ENCODE results near the gene MRAP. TPM values are rescaled to one million over a fixed set of nuclear protein-coding genes. Genes with fewer than 3 reads are reported as not detected.
A peak's percentile ranks its signal among the peaks of the same experiment; 100 is the strongest.

The MRAP gene
- total RNA-seq, 4 donors from 2014 or later: 0.98 to 1.8 TPM; not detected in 2

GRCh38 chr21:32321480-32321879 is 22.8 kb downstream of the MRAP start:
- 93% methylated on average over 13 of the region's 13 CpGs for WGBS
- H3K36me3 ChIP-seq: peaks cover 100% of the 10 kb centered on the region
- no peaks in the 10 kb centered on the region for H3K27me3 ChIP-seq
- peak in 1 of 2 donors; percentile 34 for DNase-seq (ENCODE audit: low spot score in 2 of 2)
- no peaks in the 10 kb centered on the region for H3K9me3 ChIP-seq
- no peak overlapping the region for H3K4me3 ChIP-seq
- no peak for TF ChIP-seq EP300 (IDR thresholded peaks at IDR 0.05)
- no peak for TF ChIP-seq POLR2AphosphoS5 (IDR thresholded peaks at IDR 0.05)
- no peak for TF ChIP-seq POLR2A (IDR thresholded peaks at IDR 0.05)
- no peak for TF ChIP-seq CTCF (IDR thresholded peaks at IDR 0.05)
- no peaks in the 10 kb centered on the region for H3K4me1 ChIP-seq
- H3K27ac ChIP-seq: no peak overlapping the region

- peak in 1 of 2 donors; percentile 21 for DNase-seq (ENCODE audit: low spot score in 2 of 2)
- H3K36me3 ChIP-seq: peaks cover 98% of the 10 kb centered on the region
- no peak overlapping the region for H3K4me3 ChIP-seq
- H3K27me3 ChIP-seq: no peaks in the 10 kb centered on the region
- no peak for TF ChIP-seq CTCF (IDR thresholded peaks at IDR 0.05)
- no peak for TF ChIP-seq POLR2AphosphoS5 (IDR thresholded peaks at IDR 0.05)
- TF ChIP-seq POLR2A (IDR thresholded peaks at IDR 0.05): no peak
- TF ChIP-seq EP300 (IDR thresholded peaks at IDR 0.05): no peak
- no peaks in the 10 kb centered on the region for H3K4me1 ChIP-seq
- H3K27ac ChIP-seq: no peak overlapping the region
- 90% methylated on average over 12 of the region's 12 CpGs for WGBS
- H3K9me3 ChIP-seq: no peaks in the 10 kb centered on the region
These were observed 23.4 kb downstream of the MRAP start for GRCh38 chr21:32322103-32322502.

- H3K27me3 ChIP-seq: no peaks in the 10 kb centered on the region
- DNase-seq (ENCODE audit: low spot score in 2 of 2): peak in 1 of 2 donors; percentile 69
- no peak for TF ChIP-seq CTCF (IDR thresholded peaks at IDR 0.05)
- TF ChIP-seq POLR2AphosphoS5 (IDR thresholded peaks at IDR 0.05): no peak
- TF ChIP-seq POLR2A (IDR thresholded peaks at IDR 0.05): no peak
- TF ChIP-seq EP300 (IDR thresholded peaks at IDR 0.05): no peak
- no peak overlapping the region for H3K4me3 ChIP-seq
- H3K4me1 ChIP-seq: no peaks in the 10 kb centered on the region
- H3K9me3 ChIP-seq: no peaks in the 10 kb centered on the region
- no peak overlapping the region for H3K27ac ChIP-seq
- H3K36me3 ChIP-seq: peaks cover 92% of the 10 kb centered on the region
- 87% methylated on average over 9 of the region's 10 CpGs for WGBS
These were observed 24.0 kb downstream of the MRAP start for GRCh38 chr21:32322676-32323075.

- no peaks in the 10 kb centered on the region for H3K27me3 ChIP-seq
- H3K9me3 ChIP-seq: no peaks in the 10 kb centered on the region
- no peak overlapping the region for H3K27ac ChIP-seq
- peak in 1 of 2 donors; percentile 58 for DNase-seq (ENCODE audit: low spot score in 2 of 2)
- 94% methylated on average over 7 of the region's 8 CpGs for WGBS
- TF ChIP-seq POLR2AphosphoS5 (IDR thresholded peaks at IDR 0.05): no peak
- no peak overlapping the region for H3K4me3 ChIP-seq
- H3K36me3 ChIP-seq: peaks cover 84% of the 10 kb centered on the region
- peaks cover 13% of the 10 kb centered on the region for H3K4me1 ChIP-seq
These were observed 27.1 kb downstream of the MRAP start for GRCh38 chr21:32325706-32326105.

- H3K9me3 ChIP-seq: no peaks in the 10 kb centered on the region
- peaks cover 80% of the 10 kb centered on the region for H3K36me3 ChIP-seq
- no peak overlapping the region for H3K27ac ChIP-seq
- no peak for TF ChIP-seq EP300 (IDR thresholded peaks at IDR 0.05)
- DNase-seq (ENCODE audit: low spot score in 2 of 2): no peak
- 59% methylated on average over 3 of the region's 3 CpGs for WGBS
- H3K27me3 ChIP-seq: no peaks in the 10 kb centered on the region
- no peak overlapping the region for H3K4me3 ChIP-seq
- H3K4me1 ChIP-seq: peaks cover 13% of the 10 kb centered on the region
These were observed 29.9 kb downstream of the MRAP start for GRCh38 chr21:32328595-32328994.

DNA sequence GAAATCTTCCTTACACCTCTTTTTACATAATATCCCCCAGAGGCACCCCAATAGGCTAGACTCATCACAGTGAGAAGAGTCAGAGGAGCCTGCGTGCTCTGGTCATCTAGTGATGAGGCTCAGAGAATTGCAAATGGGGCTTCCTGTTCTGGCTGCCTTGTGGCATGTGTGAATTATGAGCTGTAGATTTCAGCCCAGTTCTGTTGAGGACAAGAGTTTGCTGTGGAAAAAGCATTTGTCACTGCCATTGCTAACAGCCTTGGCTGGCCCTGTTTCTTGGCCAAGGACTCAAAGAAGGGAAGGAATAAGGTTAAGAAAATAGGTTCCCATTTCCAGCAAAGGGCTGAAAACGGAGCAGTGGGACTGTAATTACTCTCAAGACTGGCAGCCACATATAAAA is 30.7 kb downstream of the MRAP start:
- WGBS: 69% methylated on average over 2 of the region's 2 CpGs

More for the DNA sequence above, 30.7 kb downstream of the MRAP start:
- H3K4me3 ChIP-seq: no peak overlapping the region
- H3K36me3 ChIP-seq: peaks cover 80% of the 10 kb centered on the region
- no peaks in the 10 kb centered on the region for H3K27me3 ChIP-seq
- H3K4me1 ChIP-seq: peaks cover 13% of the 10 kb centered on the region
- TF ChIP-seq POLR2A (IDR thresholded peaks at IDR 0.05) (no peak), POLR2AphosphoS5 (IDR thresholded peaks at IDR 0.05) (no peak), CTCF (IDR thresholded peaks at IDR 0.05) (no peak), EP300 (IDR thresholded peaks at IDR 0.05) (no peak)
- H3K27ac ChIP-seq: no peak overlapping the region
- peak in 1 of 2 donors; percentile 4 for DNase-seq (ENCODE audit: low spot score in 2 of 2)
- H3K9me3 ChIP-seq: no peaks in the 10 kb centered on the region
